Hypothalamus (tissue), 51 donors: ENCODE data around the gene HDGFL1.

ENCODE experiments used
- DNase-seq, 51 donors: peaks; one replicate each; lab custom pipeline; 2025; lab: John Stamatoyannopoulos, UW

HDGFL1 gene

GRCh38 chr6:22589118-22589517, 19.8 kb downstream of the HDGFL1 start:
- DNase-seq = no peak

- no peak for DNase-seq
Measured at GRCh38 chr6:22590423-22590822, 21.1 kb downstream of the HDGFL1 start.

- no peak for DNase-seq
Measured at GRCh38 chr6:22593895-22594294, 24.5 kb downstream of the HDGFL1 start.

GRCh38 chr6:22596011-22596410, 26.6 kb downstream of the HDGFL1 start:
- no peak for DNase-seq

GRCh38 chr6:22598339-22598738, 29.0 kb downstream of the HDGFL1 start:
- no peak for DNase-seq

- DNase-seq = no peak
Measured at GRCh38 chr6:22600059-22600458, 30.7 kb downstream of the HDGFL1 start.

- no peak for DNase-seq
Measured at GRCh38 chr6:22601984-22602383, 32.6 kb downstream of the HDGFL1 start.

GRCh38 chr6:22605736-22606135, 36.4 kb downstream of the HDGFL1 start:
- no peak for DNase-seq

- DNase-seq = no peak
Measured at GRCh38 chr6:22610127-22610526, 40.8 kb downstream of the HDGFL1 start.

GRCh38 chr6:22612236-22612635, 42.9 kb downstream of the HDGFL1 start:
- DNase-seq = no peak

- DNase-seq = no peak
Measured at GRCh38 chr6:22613051-22613450, 43.7 kb downstream of the HDGFL1 start.

- DNase-seq = no peak
Measured at GRCh38 chr6:22613695-22614094, 44.3 kb downstream of the HDGFL1 start.

- DNase-seq = no peak
Measured at GRCh38 chr6:22614547-22614946, 45.2 kb downstream of the HDGFL1 start.

- no peak for DNase-seq
Measured at GRCh38 chr6:22621028-22621427, 51.7 kb downstream of the HDGFL1 start.
